ENCODE results near the gene PPM1M.
"Not testable (repeated sequence)": the region's sequence is repeated elsewhere in the genome, so short reads cannot be mapped to it uniquely, and the experiment has no call there.

Gene PPM1M

GRCh38 chr3:52272831-52273230, 27.3 kb downstream of the PPM1M start:
- ChIA-PET CTCF (no interaction called here), POLR2A (no interaction called here)
- Histone ChIP-seq H3K4me1 (ENCODE audit: control insufficient read depth, insufficient read depth, low read length) (no peaks in the 10 kb centered on the region), H3K9me3 (ENCODE audit: control insufficient read depth, insufficient read depth, low read depth, low read length) (no peaks in the 10 kb centered on the region), H3K27ac (ENCODE audit: extremely low read depth, low read depth, low read length) (no peak overlapping the region), H3K36me3 (ENCODE audit: control insufficient read depth in 2 of 2, insufficient read depth in 1 of 2, low read length in 2 of 2) (peaks cover 26 to 71% of the 10 kb centered on the region in 2 experiments; a peak in 2 of 3 replicates), H3K4me3 (ENCODE audit: low read depth, low read length) (no peak overlapping the region)
- TF ChIP-seq BCL11B (tag by site-specific recombination; IDR thresholded peaks at IDR 0.05; ENCODE audit: low read depth), result no peak
- TF ChIP-seq ZNF433 (tag by site-specific recombination; IDR thresholded peaks at IDR 0.05; ENCODE audit: low read depth), result no peak
- no peak for TF ChIP-seq ZNF654 (tag by site-specific recombination; IDR thresholded peaks at IDR 0.05; ENCODE audit: low read depth)
- TF ChIP-seq SALL2 (tag by site-specific recombination; IDR thresholded peaks at IDR 0.05; ENCODE audit: borderline replicate concordance), result no peak
- TF ChIP-seq, protein P1, sequence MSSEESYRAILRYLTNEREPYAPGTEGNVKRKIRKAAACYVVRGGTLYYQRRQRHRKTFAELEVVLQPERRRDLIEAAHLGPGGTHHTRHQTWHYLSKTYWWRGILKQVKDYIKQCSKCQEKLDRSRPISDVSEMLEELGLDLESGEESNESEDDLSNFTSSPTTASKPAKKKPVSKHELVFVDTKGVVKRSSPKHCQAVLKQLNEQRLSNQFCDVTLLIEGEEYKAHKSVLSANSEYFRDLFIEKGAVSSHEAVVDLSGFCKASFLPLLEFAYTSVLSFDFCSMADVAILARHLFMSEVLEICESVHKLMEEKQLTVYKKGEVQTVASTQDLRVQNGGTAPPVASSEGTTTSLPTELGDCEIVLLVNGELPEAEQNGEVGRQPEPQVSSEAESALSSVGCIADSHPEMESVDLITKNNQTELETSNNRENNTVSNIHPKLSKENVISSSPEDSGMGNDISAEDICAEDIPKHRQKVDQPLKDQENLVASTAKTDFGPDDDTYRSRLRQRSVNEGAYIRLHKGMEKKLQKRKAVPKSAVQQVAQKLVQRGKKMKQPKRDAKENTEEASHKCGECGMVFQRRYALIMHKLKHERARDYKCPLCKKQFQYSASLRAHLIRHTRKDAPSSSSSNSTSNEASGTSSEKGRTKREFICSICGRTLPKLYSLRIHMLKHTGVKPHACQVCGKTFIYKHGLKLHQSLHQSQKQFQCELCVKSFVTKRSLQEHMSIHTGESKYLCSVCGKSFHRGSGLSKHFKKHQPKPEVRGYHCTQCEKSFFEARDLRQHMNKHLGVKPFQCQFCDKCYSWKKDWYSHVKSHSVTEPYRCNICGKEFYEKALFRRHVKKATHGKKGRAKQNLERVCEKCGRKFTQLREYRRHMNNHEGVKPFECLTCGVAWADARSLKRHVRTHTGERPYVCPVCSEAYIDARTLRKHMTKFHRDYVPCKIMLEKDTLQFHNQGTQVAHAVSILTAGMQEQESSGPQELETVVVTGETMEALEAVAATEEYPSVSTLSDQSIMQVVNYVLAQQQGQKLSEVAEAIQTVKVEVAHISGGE (tag by site-specific recombination; conservative IDR thresholded peaks at IDR 0.05; ENCODE audit: low read depth), result no peak
- TF ChIP-seq SETDB1 (IDR thresholded peaks at IDR 0.05; ENCODE audit: insufficient read length, low read length), result no peak
- no peak for TF ChIP-seq PATZ1 (tag by site-specific recombination; IDR thresholded peaks at IDR 0.05)
- TF ChIP-seq ZNF626 (tag by site-specific recombination; IDR thresholded peaks at IDR 0.05), result no peak
- no peak for TF ChIP-seq SP2 (tag by site-specific recombination; IDR thresholded peaks at IDR 0.05)
- no peak for TF ChIP-seq ZNF292 (tag by site-specific recombination; IDR thresholded peaks at IDR 0.05; ENCODE audit: borderline replicate concordance, low read depth)
- no peak for TF ChIP-seq ZNF501 (tag by site-specific recombination; IDR thresholded peaks at IDR 0.05)
- TF ChIP-seq OVOL3 (tag by site-specific recombination; IDR thresholded peaks at IDR 0.05), result no peak
- no peak for TF ChIP-seq ZNF211 (tag by site-specific recombination; IDR thresholded peaks at IDR 0.05; ENCODE audit: low read depth)
- no peak for TF ChIP-seq GFI1B (tag by site-specific recombination; IDR thresholded peaks at IDR 0.05)
- TF ChIP-seq ZNF549 (tag by site-specific recombination; IDR thresholded peaks at IDR 0.05), result no peak
- TF ChIP-seq IKZF3 (tag by site-specific recombination; IDR thresholded peaks at IDR 0.05), result no peak

DNA sequence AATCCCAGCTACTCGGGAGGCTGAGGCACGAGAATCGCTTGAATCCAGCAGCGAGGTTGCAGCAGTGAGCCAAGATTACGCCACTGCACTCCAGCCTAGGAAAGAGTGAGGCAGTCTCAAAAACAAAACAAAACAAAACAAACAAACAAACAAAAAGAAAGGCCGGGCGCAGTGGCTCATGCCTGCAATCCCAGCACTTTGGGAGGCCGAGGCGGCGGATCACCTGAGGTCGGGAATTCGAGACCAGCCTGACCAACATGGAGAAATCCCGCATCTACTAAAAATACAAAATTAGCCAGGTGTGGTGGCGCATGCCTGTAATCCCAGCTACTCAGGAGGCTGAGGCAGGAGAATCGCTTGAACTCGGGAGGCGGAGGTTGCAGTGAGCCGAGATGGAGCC, 29.2 kb downstream of the PPM1M start:
- H3K4me1 ChIP-seq (ENCODE audit: control insufficient read depth, insufficient read depth, low read length); POLR2A ChIA-PET: not testable (repeated sequence)

More for the DNA sequence above, 29.2 kb downstream of the PPM1M start:
- not testable (repeated sequence) for H3K9me3 ChIP-seq (ENCODE audit: control insufficient read depth, insufficient read depth, low read depth, low read length); H3K27ac ChIP-seq (ENCODE audit: extremely low read depth, low read depth, low read length); H3K4me3 ChIP-seq (ENCODE audit: low read depth, low read length)
- peaks cover 15 to 52% of the 10 kb centered on the region in 2 experiments; a peak in 2 of 3 replicates for H3K36me3 ChIP-seq (ENCODE audit: control insufficient read depth in 2 of 2, insufficient read depth in 1 of 2, low read length in 2 of 2)
- CTCF ChIA-PET, result interaction anchor here (0.6 kb wide), 1 partner anchor 33 kb away, joined by 3 read pairs; no protein-coding TSS in a partner anchor

All from HEK293 (cell line).